ENCODE results near the gene SMYD3. TPM values are rescaled to one million over a fixed set of nuclear protein-coding genes. Genes with fewer than 3 reads are reported as not detected.
"Not testable (repeated sequence)": the region's sequence is repeated elsewhere in the genome, so short reads cannot be mapped to it uniquely, and the experiment has no call there.

The SMYD3 gene
- total RNA-seq, 1 donor from 2014 or later, result 46.7 TPM

- DNase-seq (ENCODE audit: low spot score), result no peak
Observed at GRCh38 chr1:245807954-245808719, 698.9 kb downstream of the SMYD3 start.

- DNase-seq (ENCODE audit: low spot score), result no peak
Observed at GRCh38 chr1:245807306-245807705, 699.8 kb downstream of the SMYD3 start.

DNA sequence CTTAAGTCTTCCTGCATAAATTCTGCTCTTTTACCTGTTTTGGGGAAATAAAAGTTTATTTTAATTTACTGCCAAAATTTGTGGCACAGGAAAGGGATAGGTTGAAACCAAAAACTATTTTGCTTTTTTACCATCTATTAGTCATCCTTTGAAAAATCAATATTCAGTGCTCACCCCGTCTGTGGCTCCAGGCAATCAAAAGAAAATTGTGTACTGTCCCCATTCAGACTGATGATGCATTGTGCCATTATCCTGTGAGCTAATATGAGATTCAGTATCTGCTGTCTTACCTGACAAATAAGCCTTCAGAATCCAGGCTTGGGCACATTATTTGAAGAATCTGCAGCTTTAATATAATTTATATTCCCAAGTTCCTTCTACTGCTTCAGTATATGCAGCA is 701.5 kb downstream of the SMYD3 start:
- DNase-seq (ENCODE audit: low spot score), result no peak

DNA sequence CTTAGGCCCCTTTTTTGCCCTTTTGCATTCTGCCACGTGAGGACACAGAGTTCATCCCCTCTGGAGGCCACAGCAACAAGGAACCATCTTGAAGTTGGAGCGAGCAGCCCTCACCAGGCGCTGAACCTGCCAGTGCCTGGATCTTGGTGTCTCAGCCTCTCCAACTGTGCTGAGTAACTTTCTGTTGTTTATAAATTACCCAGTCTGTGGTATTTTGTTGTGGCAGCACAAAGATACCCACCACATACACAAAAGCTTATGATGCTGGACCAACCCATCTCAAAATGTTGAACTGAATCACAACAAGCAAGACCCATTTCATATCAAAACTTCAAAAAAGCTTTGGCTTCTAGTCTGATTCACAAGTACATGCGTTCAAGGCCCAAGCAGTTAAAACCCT is 702.4 kb downstream of the SMYD3 start:
- DNase-seq (ENCODE audit: low spot score), result no peak

GRCh38 chr1:245803666-245804037 is 703.4 kb downstream of the SMYD3 start:
- DNase-seq (ENCODE audit: low spot score), result no peak

DNA sequence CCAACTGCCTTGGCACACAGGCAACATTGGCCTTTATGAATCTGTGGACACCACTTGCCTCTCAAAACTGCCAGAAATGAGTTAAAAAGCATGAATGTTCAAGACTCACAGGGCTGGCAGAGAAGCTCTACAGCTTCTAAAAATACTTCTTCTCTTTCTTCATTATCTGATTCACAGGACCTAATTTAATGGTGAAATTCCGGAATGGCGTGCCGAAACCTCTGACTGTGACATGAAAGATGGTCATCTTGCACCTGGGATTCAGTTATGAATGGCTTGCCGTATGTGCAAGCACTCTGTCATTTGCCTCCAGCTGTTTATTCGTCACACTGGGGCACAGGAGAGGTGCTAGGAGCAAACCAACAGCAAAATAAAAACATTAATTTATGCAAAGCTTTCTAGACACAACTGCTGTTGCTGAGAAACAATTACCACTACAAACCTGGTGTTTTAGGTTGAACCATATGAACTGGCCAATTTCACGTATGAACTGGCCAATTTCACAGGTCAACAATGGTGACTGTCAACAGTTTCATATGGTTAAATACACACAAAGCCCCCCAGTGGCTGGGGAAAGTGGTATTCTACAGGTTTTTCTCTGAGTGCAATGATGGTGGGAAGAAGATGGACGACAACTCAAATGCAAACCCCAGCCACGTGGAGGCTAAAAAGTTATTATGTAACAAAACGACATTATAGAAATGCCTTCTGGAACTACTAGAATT is 704.0 kb downstream of the SMYD3 start:
- DNase-seq (ENCODE audit: low spot score), result no peak

DNA sequence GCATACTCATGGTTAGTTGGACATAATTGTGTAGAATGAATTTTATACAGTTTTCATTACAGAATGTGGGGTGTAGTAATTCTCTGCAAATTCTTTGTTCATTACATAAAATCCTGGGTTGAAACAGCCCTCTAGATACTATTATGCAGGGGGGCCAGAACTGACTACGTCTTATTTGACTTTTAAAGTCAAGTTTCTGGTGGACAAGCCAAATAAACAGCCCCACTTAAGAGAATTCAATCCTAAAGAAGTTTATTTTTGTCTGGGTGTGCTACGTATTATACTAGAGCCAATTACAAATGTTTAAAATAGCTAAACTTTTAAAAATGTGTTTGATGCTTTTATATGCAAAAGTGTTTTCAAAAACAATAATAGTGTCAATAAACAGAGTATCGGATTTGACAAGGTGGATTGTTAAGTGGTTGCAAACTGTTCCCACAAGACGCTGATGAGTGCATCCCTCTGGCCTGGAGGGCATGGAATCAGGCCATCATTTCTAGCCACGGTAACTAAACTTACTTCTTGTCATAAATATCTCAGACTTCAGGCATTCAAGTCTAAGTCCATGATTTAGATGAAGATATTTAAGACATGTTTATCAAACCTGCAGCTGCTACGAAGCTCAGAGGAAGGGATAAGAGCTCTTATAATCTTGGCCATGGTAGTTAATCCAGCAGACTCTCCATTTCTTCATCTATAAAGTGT is 706.0 kb downstream of the SMYD3 start:
- peak; percentile 66 for DNase-seq (ENCODE audit: low spot score)

- no peak for DNase-seq (ENCODE audit: low spot score)
Observed at GRCh38 chr1:245798349-245798711, 708.7 kb downstream of the SMYD3 start.

DNA sequence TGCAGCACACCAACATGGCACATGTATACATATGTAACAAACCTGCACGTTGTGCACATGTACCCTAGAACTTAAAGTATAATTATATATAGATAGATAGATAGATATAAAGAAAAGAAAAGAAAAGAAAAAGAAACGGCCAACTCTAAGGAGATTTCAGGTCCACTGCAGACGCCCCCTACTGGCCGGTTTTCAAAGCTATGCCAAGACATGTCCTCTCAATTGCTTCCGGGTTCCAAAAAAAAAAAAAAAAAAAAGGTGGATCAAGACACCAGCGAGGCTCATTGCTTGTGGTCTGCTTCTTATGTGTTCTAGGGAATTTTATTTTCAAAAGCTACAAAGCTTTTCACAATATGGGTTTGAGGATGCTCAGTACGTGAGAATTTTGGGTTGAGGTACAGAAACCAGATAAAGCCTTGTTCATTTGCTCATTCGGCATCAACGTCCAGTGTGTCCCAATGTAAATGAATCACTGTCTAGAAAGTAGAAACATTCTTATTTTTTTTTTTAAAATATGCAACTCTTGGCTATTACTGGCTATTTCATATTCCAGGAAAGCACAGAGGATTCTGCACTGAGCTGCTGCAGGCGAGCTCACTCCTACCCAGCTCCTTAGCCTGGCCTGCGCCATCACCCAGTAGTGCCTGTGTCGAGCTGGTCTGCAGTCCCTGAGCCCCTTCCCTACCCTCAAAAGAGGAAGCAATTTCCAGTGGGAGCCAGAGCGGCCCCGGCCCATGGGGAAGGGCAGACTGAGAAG is 709.3 kb downstream of the SMYD3 start:
- DNase-seq (ENCODE audit: low spot score), result peak; percentile 68

DNA sequence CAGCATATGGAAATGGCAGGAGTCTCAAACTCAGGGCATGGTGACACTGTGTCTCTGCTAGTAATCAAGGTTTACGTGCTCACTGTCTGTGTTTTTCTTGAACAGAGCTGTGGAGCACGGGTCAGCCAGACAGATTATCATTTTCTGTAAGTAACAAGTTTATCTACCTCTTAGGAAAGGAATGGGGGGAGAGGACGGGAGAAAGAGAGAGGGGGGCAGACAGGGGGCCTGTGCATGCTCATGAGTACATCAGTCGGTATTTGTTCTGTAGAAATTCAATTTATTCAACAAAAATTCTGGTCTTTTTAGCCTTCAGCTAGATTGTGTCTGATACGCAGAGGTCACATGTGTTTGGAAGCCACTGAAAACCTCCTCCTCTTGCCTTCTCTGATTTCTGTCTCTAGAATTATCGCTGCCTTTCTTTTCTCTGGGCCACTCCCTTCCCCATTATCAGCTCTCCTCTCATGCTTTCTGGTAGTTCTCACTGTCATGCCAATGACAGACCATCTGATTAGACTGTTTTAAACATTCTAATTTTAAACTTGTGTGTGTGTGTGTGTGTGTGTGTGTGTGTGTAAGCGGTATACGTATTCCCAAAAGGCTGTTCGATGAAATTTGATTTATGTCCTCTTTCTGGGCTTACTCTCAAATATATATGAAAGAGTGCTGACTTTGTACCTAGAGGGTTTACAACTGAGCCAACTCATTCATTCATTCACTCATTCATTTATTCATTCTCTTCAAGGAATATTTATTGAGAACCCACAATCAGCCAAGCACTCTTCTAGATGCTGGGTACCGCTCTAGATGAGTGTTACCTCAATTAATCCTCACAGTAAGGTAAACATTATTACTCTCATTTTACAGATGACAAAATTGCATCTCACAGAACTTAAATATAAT is 715.4 kb downstream of the SMYD3 start:
- DNase-seq (ENCODE audit: low spot score), result peak; percentile 96

GRCh38 chr1:245790441-245790840 is 716.6 kb downstream of the SMYD3 start:
- no peak for DNase-seq (ENCODE audit: low spot score)

GRCh38 chr1:245788886-245789285 is 718.2 kb downstream of the SMYD3 start:
- DNase-seq (ENCODE audit: low spot score), result no peak

DNA sequence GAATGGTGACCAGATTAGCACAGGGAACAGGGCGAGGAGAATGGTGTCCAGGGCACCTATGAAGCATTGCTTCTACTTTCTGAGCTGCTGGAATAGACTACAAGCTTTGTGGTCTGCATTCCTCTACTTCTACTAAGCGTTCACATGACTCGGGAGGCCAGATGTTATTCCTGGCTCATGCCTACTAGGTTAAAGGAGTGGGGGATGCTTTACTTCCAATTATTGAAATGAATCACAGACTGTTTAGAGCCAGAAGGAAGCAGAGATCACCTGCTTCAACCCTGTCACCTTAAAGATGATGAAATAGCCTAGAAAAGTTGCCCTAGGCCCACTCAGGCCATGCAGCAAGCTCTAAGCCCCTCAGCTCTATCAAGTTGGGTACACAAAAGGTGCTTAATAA is 718.8 kb downstream of the SMYD3 start:
- DNase-seq (ENCODE audit: low spot score), result peak; percentile 87

- no peak for DNase-seq (ENCODE audit: low spot score)
Observed at GRCh38 chr1:245786948-245787347, 720.1 kb downstream of the SMYD3 start.

DNA sequence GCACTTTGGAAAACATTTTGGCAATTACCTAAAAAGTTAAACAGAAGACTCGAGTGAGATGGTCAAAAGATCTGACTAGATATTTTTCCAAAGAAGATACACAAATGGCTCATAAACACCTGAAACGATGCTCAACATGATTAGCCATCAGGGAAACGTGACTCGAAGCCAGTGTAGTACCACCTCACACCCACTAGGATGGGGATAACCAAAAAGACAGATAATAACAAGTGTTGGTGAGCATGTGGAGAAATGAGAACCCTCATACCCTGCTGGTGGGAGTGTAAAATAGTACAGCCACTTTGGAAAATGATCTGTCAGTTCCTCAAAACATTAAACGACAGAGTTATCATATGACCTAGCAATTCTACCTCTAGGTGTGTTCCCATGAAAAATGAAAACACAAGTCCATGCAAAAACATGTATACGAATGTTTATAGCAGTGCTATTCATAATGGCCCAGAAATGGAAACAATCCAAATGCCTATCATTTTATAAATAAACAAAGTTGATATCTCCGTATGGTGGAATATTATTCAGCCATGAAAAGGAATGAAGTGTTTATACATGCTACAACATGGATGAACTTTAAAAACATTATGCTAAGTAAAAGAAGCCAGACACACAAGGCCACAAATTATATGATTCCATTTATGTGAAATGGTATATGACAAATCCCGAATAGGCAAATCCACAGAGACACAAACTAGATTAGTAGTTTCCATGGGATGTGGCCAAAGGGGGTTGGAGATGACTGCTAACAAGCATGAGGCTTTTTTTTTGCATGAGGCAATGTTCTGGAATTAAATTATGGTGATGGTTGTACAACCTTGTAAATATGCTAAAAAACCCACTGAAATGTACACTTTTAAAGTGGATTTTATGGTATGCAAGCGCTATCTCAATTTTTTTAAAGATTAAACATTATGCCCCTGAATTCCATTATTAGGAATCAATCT is 727.0 kb downstream of the SMYD3 start:
- no peak for DNase-seq (ENCODE audit: low spot score)

GRCh38 chr1:245777752-245778151 is 729.3 kb downstream of the SMYD3 start:
- DNase-seq (ENCODE audit: low spot score), result no peak

DNA sequence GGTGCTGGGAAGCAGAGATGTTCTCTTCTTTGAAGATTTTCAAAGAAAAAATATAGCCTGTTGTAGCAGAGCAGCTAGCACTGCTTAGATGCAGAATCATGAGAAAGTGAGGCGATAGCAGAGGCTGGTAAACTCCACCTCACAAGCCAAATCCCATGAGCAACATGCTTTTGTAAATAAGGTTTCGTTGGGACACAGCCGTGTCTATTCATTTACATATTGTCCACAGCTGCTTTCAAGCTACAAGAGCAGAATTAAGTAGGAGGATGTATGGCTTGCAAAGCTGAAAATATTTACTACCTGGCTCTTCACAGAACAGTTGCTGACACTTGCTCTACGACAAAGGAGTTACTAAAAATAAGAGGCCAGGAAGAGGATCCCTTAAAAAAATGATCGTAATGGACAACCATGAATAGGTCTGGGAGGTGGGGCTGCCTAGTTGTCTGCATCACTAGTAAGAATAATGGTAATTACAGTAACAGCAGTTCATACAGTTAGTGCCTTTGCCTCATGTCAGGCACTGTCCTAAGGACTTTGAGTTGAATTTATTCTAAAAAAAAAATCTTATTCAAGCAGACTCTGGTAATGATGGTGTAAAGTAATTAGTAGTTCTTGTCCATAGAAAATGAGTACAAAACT is 730.3 kb downstream of the SMYD3 start:
- no peak for DNase-seq (ENCODE audit: low spot score)

DNA sequence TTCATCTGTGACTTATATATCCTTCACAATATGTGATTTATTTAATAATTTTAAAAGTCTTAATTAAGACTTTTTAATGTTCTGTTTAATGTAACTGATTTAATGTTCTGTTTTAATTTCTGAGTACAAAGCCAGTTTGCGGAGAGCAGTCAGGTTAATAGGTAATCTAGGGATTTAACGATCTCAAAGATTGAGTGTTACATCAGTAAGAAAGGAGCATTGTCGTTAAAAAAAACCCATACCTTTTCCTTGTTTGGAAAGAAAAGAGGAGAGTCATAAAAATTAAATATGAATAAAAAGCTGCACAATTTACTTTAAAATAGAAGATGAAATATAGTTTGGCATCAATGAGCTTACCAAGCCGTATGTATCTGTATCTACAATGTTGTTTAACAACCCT is 730.9 kb downstream of the SMYD3 start:
- no peak for DNase-seq (ENCODE audit: low spot score)

DNA sequence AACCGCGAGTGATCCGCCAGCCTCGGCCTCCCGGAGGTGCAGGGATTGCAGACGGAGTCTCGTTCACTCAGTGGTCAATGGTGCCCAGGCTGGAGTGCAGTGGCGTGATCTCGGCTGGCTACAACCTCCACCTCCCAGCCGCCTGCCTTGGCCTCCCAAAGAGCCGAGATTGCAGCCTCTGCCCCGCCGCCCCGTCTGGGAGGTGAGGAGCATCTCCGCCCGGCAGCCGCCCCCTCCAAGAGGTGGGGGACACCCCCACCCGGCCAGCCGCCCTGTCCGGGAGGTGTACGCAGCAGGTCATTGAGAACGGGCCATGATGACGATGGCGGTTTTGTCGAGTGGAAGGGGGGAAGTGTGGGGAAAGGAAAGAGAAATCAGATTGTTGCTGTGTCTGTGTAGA is 732.1 kb downstream of the SMYD3 start:
- DNase-seq (ENCODE audit: low spot score), result not testable (repeated sequence)
